ENCODE measurements around the gene PTPRJ. TPM values are rescaled to one million over a fixed set of nuclear protein-coding genes. Genes with fewer than 3 reads are reported as not detected.

Gene PTPRJ
- total and polyA plus RNA-seq, 4 donors: 2.0 to 20.1 (median 8.5) TPM

DNA sequence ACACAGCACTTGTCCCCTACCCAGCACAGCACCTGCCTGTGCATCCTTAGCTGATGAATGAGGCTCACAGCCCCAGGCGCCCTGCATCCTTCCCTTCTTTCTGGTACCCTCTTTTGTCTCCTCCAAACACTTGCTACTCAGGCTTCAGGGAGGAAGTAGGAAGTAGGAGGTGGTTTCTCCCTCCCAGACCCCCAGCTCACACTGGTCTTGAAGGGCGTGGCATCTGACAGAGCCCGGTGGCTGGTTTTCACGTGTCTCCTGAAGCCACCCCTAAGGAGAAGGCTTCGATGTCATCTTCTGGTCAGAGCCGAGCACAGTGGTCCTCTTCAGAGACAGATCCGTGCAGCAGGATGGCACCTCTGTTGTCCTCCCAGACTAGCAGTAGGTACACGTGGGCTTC is 109.8 kb downstream of the PTPRJ start:
- DNase-seq: no peak
- intact Hi-C loops (cut with DNase I): no loop called here
- no peak overlapping the region for H3K27ac ChIP-seq (ENCODE audit: low read depth in 1 of 2, low read length in 2 of 2)
- no peaks in the 10 kb centered on the region for H3K27me3 ChIP-seq (ENCODE audit: control insufficient read depth in 1 of 2, insufficient read depth in 2 of 2, low read length in 1 of 2)
- WGBS, 2 donors: 86 to 94% methylated on average over 8 of the region's 8 CpGs
- H3K4me1 ChIP-seq (ENCODE audit: control insufficient read depth in 1 of 2, insufficient read depth in 2 of 2, low read length in 2 of 2): peaks cover 0 to 4% of the 10 kb centered on the region in 2 donors
- H3K4me3 ChIP-seq (ENCODE audit: low read length in 2 of 2): no peak overlapping the region
- no peaks in the 10 kb centered on the region for H3K9me3 ChIP-seq (ENCODE audit: control insufficient read depth, low read length)
- ATAC-seq (ENCODE audit: low FRiP score): no peak
- no peaks in the 10 kb centered on the region for H3K36me3 ChIP-seq (ENCODE audit: control insufficient read depth in 1 of 2, insufficient read depth in 2 of 2, low read length in 1 of 2)

DNA sequence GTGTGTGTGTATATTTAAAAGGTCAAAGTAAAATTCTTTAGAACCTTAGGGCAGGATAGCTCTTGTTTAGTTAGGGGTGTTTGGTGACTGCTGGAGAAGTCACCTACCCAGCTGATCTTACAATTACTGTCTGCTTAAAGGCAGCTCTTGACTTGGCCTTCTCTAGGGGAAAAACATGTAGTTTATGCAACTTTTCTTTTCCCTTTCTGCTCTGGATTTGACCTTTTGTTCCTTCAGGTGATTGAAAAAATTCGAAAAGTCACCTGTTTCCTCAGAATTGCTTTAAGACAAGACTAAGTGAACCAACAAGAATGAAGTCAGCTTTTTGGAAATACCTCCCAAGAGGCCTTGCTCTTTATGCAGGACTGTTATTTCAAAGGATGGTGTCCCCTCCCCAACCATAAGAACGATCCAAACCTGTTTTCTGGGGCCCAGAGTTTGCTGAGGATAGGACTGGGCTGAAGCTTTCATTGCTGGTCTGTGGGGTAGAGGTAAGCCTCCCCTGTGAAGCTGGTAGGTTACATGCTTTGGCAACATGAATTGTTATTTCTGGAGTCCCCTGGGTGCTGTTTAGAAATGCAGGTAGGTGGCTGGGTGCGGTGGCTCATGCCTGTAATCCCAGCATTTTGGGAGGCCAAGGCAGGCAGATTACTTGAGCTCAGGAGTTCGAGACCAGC is 111.2 kb downstream of the PTPRJ start:
- DNase-seq (no peak), ATAC-seq (ENCODE audit: low FRiP score) (no peak)
- intact Hi-C loops (cut with DNase I): no loop called here

GRCh38 chr11:48093323-48093722 is 113.0 kb downstream of the PTPRJ start:
- Histone ChIP-seq H3K27me3 (ENCODE audit: control insufficient read depth in 1 of 2, insufficient read depth in 2 of 2, low read length in 1 of 2) (no peaks in the 10 kb centered on the region), H3K9me3 (ENCODE audit: control insufficient read depth, low read length) (no peaks in the 10 kb centered on the region), H3K36me3 (ENCODE audit: control insufficient read depth in 1 of 2, insufficient read depth in 2 of 2, low read length in 1 of 2) (no peaks in the 10 kb centered on the region), H3K4me3 (ENCODE audit: low read length in 2 of 2) (no peak overlapping the region), H3K4me1 (ENCODE audit: control insufficient read depth in 1 of 2, insufficient read depth in 2 of 2, low read length in 2 of 2) (peaks cover 0 to 4% of the 10 kb centered on the region in 2 donors), H3K27ac (ENCODE audit: low read depth in 1 of 2, low read length in 2 of 2) (no peak overlapping the region)
- intact Hi-C loops (cut with DNase I): no loop called here
- WGBS, 2 donors: 76 to 81% methylated on average over 4 of the region's 4 CpGs
- no peak for ATAC-seq (ENCODE audit: low FRiP score)
- no peak for DNase-seq

More for the DNA sequence above, 111.2 kb downstream of the PTPRJ start:
- no peaks in the 10 kb centered on the region for H3K36me3 ChIP-seq (ENCODE audit: control insufficient read depth in 1 of 2, insufficient read depth in 2 of 2, low read length in 1 of 2)
- H3K4me3 ChIP-seq (ENCODE audit: low read length in 2 of 2): no peak overlapping the region
- H3K9me3 ChIP-seq (ENCODE audit: control insufficient read depth, low read length): no peaks in the 10 kb centered on the region
- no peak overlapping the region for H3K27ac ChIP-seq (ENCODE audit: low read depth in 1 of 2, low read length in 2 of 2)
- H3K4me1 ChIP-seq (ENCODE audit: control insufficient read depth in 1 of 2, insufficient read depth in 2 of 2, low read length in 2 of 2): peaks cover 0 to 4% of the 10 kb centered on the region in 2 donors
- no peaks in the 10 kb centered on the region for H3K27me3 ChIP-seq (ENCODE audit: control insufficient read depth in 1 of 2, insufficient read depth in 2 of 2, low read length in 1 of 2)
- 73 to 80% methylated on average over 4 of the region's 4 CpGs for WGBS, 2 donors

GRCh38 chr11:48093795-48094642 is 113.7 kb downstream of the PTPRJ start:
- ATAC-seq (ENCODE audit: low FRiP score) (no peak), DNase-seq (no peak)
- 67 to 74% methylated on average over 6 of the region's 6 CpGs for WGBS, 2 donors

GRCh38 chr11:48094643-48095339 is 114.4 kb downstream of the PTPRJ start:
- 91 to 93% methylated on average over 9 of the region's 9 CpGs for WGBS, 2 donors
- no peak for ATAC-seq (ENCODE audit: low FRiP score)
- intact Hi-C loops (cut with DNase I): no loop called here
- no peaks in the 10 kb centered on the region for H3K4me1 ChIP-seq (ENCODE audit: control insufficient read depth in 1 of 2, insufficient read depth in 2 of 2, low read length in 2 of 2)
- H3K27ac ChIP-seq (ENCODE audit: low read depth in 1 of 2, low read length in 2 of 2): no peak overlapping the region
- no peak for DNase-seq
- no peaks in the 10 kb centered on the region for H3K36me3 ChIP-seq (ENCODE audit: control insufficient read depth in 1 of 2, insufficient read depth in 2 of 2, low read length in 1 of 2)
- no peaks in the 10 kb centered on the region for H3K9me3 ChIP-seq (ENCODE audit: control insufficient read depth, low read length)
- no peaks in the 10 kb centered on the region for H3K27me3 ChIP-seq (ENCODE audit: control insufficient read depth in 1 of 2, insufficient read depth in 2 of 2, low read length in 1 of 2)
- H3K4me3 ChIP-seq (ENCODE audit: low read length in 2 of 2): no peak overlapping the region

More at GRCh38 chr11:48093795-48094642, 113.7 kb downstream of the PTPRJ start:
- Histone ChIP-seq H3K36me3 (ENCODE audit: control insufficient read depth in 1 of 2, insufficient read depth in 2 of 2, low read length in 1 of 2) (no peaks in the 10 kb centered on the region), H3K9me3 (ENCODE audit: control insufficient read depth, low read length) (no peaks in the 10 kb centered on the region), H3K27ac (ENCODE audit: low read depth in 1 of 2, low read length in 2 of 2) (no peak overlapping the region), H3K4me3 (ENCODE audit: low read length in 2 of 2) (no peak overlapping the region), H3K27me3 (ENCODE audit: control insufficient read depth in 1 of 2, insufficient read depth in 2 of 2, low read length in 1 of 2) (no peaks in the 10 kb centered on the region), H3K4me1 (ENCODE audit: control insufficient read depth in 1 of 2, insufficient read depth in 2 of 2, low read length in 2 of 2) (no peaks in the 10 kb centered on the region)
- intact Hi-C loops (cut with DNase I): no loop called here

- Histone ChIP-seq H3K4me1 (ENCODE audit: control insufficient read depth in 1 of 2, insufficient read depth in 2 of 2, low read length in 2 of 2) (no peaks in the 10 kb centered on the region), H3K4me3 (ENCODE audit: low read length in 2 of 2) (no peak overlapping the region), H3K27me3 (ENCODE audit: control insufficient read depth in 1 of 2, insufficient read depth in 2 of 2, low read length in 1 of 2) (no peaks in the 10 kb centered on the region), H3K9me3 (ENCODE audit: control insufficient read depth, low read length) (no peaks in the 10 kb centered on the region), H3K27ac (ENCODE audit: low read depth in 1 of 2, low read length in 2 of 2) (no peak overlapping the region), H3K36me3 (ENCODE audit: control insufficient read depth in 1 of 2, insufficient read depth in 2 of 2, low read length in 1 of 2) (no peaks in the 10 kb centered on the region)
- ATAC-seq (ENCODE audit: low FRiP score): no peak
- WGBS, 2 donors: 79 to 82% methylated on average over 12 of the region's 12 CpGs
- no peak for DNase-seq
- intact Hi-C loops (cut with DNase I): no loop called here
Observed at GRCh38 chr11:48095779-48096470, 115.6 kb downstream of the PTPRJ start.

DNA sequence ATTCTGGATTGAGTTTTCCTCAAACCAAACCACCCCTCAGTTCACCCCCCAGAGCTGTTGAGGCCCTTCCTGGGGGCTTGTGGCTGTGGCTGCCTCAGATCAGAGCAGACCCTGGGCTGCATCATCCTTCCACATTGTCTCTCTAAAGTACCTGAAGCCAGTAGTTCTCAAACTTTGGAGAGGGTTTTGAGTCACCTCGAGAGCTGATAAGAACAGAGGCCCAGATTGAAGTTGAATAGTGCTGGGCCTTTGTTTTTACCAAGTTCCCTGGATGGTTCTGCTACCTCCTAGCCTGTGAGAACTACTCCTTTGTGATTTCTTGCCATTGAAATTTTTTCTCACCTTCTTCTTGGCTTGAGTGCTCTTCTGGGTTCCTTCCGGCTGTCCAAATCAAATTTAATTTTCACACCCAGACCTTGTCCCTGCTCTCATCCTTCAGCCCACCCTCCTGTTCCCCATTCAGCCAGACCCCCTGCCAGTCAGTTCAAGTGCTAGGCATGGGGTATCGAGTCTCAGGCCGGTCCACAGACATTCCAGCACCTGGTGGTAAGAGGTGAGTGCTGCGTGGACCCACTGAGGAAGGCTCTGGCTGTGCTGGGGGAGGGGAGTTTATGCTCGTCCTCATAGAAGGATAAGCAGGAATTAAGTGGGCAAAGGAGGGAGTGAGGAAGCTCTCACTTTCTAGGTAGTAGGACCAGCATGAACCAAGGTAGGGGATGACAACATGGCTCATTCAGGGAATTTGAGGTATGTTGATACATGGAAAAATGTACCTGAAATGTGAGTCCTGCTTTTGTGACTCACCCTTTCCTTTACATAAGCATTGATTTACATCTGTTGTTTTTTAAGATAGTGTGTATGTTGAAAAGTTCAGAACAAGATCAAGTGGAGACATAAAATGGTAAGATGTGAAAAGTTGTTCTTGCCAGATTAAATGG is 116.5 kb downstream of the PTPRJ start:
- no peaks in the 10 kb centered on the region for H3K4me1 ChIP-seq (ENCODE audit: control insufficient read depth in 1 of 2, insufficient read depth in 2 of 2, low read length in 2 of 2)
- no peak overlapping the region for H3K4me3 ChIP-seq (ENCODE audit: low read length in 2 of 2)
- H3K9me3 ChIP-seq (ENCODE audit: control insufficient read depth, low read length): no peaks in the 10 kb centered on the region
- ATAC-seq (ENCODE audit: low FRiP score) (no peak), DNase-seq (no peak)
- H3K27me3 ChIP-seq (ENCODE audit: control insufficient read depth in 1 of 2, insufficient read depth in 2 of 2, low read length in 1 of 2): no peaks in the 10 kb centered on the region
- no peak overlapping the region for H3K27ac ChIP-seq (ENCODE audit: low read depth in 1 of 2, low read length in 2 of 2)
- no peaks in the 10 kb centered on the region for H3K36me3 ChIP-seq (ENCODE audit: control insufficient read depth in 1 of 2, insufficient read depth in 2 of 2, low read length in 1 of 2)
- intact Hi-C loops (cut with DNase I): no loop called here
- 93 to 94% methylated on average over 6 of the region's 6 CpGs for WGBS, 2 donors
